Psoas muscle (tissue), 8 donors: ENCODE data around the gene STAT6. TPM values are rescaled to one million over a fixed set of nuclear protein-coding genes. Genes with fewer than 3 reads are reported as not detected.

Experiments
- ATAC-seq, 4 donors: fragments of 200-7000 bp; cut with Tn5 transposase; one replicate each; pipeline ENCODE4 v1.9.1; 2020; ENCODE audit warnings: moderate library complexity in 3 of 4, mild to moderate bottlenecking in 2 of 4
- DNase-seq, 2 donors: peaks; one replicate each; pipeline ENCODE4 v3.0.0-alpha.2; 2020
- H3K27ac ChIP-seq: fragments of 200-600 bp; one replicate; pipeline ENCODE4 v1.8.0; 2022
- H3K27me3 ChIP-seq, 3 donors: fragments of 200-600 bp in 1 of 3; one replicate each; pipeline versions ENCODE4 v1.6.1 to v1.8.0; 2013 to 2022; ENCODE audit warnings: low read length in 2 of 3, mild to moderate bottlenecking in 2 of 3, moderate library complexity in 1 of 3; ENCODE audit not compliant: insufficient read depth in 3 of 3
- H3K36me3 ChIP-seq, 2 donors: fragments of 200-600 bp in 1 of 2; one replicate each; pipeline versions ENCODE4 v1.6.1 to v1.8.0; 2013 to 2022; ENCODE audit warnings: low read depth in 1 of 2, mild to moderate bottlenecking in 1 of 2, moderate library complexity in 1 of 2; ENCODE audit not compliant: insufficient read depth in 1 of 2
- H3K4me1 ChIP-seq: fragments of 200-600 bp; one replicate; pipeline ENCODE4 v1.8.0; 2022
- H3K4me3 ChIP-seq: fragments of 200-600 bp; one replicate; pipeline ENCODE4 v1.8.0; 2022; ENCODE audit warnings: mild to moderate bottlenecking
- H3K9me3 ChIP-seq: fragments of 200-600 bp; one replicate; pipeline ENCODE4 v1.8.0; 2022
- CTCF ChIP-seq: fragments of 200-600 bp; IDR thresholded peaks from one replicate; pipeline ENCODE4 v1.8.0; 2022; ENCODE audit warnings: antibody characterized with exemption
- WGBS, 3 donors: extraction: QIAGEN DNeasy Blood & Tissue Kit; methylation state at CpG; one replicate each; pipeline versions ENCODE4 v1.1.6 to v1.1.7; 2013; 5-methylcytosine and 5-hydroxymethylcytosine counted together
- intact Hi-C, 2 donors: fragments of 100-400 bp; cut with DNase I; formaldehyde crosslinking; loops; one replicate each; pipeline versions ENCODE4 v1.11.0 to v1.14.2; 2022
- polyA plus RNA-seq, 3 donors: library from polyadenylated mRNA; stranded (reverse); fragments of 200-250 nt; gene quantifications; one replicate each; pipeline ENCODE4 v1.2.3, GENCODE V29; 2013
- total RNA-seq, 4 donors: library from RNA; stranded (reverse); fragmentation: NEBNext Ultra II Directional in 2 of 4; extraction: Animal tissue kit (Norgen Biotek cat#: 25700) in 2 of 4; gene quantifications; one replicate each; pipeline versions ENCODE4 v1.2.1 to v1.2.4, GENCODE V29; 2021 to 2023
- donor health status: healthy with polysubstance abuse.
- donor health status: DM: no; HTN: no; CAD: no; lungs with moderate emphysema.
- donor health status: Bipolar disorder and iron deficiency.
- donor health status: healthy.
- donor health status: DM: yes; HTN: yes; CAD: no.
- donor health status: DM: no; HTN: no; CAD: no.
- donor health status: DM: no; HTN: no; CAD: no.
- donor health status: DM: yes; HTN: yes; CAD: no.

STAT6 gene
- total and polyA plus RNA-seq, 7 donors: 10.4 to 27.7 (median 14.1) TPM

DNA sequence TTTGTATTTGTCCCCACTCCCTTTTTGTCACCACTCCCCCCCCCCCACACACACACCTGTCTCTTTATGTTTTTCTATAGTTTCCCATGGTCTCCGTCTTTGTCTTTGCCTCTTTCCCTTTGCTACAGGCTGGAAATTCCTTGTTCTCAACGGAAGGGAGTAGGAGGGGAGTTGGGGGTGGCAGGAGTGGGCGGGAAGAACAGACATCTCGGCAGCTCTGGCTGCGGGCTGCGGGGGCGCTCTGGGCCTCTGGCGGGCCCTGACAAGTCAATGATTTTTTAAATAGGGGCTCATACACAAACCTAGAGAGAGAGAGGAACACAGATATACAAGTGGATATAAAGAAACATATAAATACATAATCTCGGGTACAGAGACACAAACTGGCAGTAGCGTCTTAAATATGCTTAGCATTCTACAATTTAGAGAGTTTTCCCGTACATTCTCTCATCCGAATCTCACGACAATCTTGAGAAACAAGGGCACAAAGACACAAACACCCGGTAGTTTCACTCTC, 24.6 kb downstream of the STAT6 start:
- Histone ChIP-seq H3K4me1 (peaks cover 20% of the 10 kb centered on the region), H3K27me3 (no peaks in the 10 kb centered on the region), H3K36me3 (peaks cover 0 to 3% of the 10 kb centered on the region in 2 donors), H3K9me3 (no peaks in the 10 kb centered on the region), H3K27ac (peak overlapping the region; percentile 92), H3K4me3 (peak overlapping the region; percentile 84)
- WGBS, 3 donors: 7 to 16% (median 10%) methylated on average over 14 of the region's 14 CpGs
- peak in 1 of 4 donors; percentile 20 for ATAC-seq
- peak; percentile 67 to 76 for DNase-seq
- peak; percentile 16 for TF ChIP-seq CTCF
- intact Hi-C loops: no loop called here

- TF ChIP-seq CTCF: no peak
- intact Hi-C loops: no loop called here
- Histone ChIP-seq H3K27ac (peak overlapping the region; percentile 92), H3K4me1 (peaks cover 15% of the 10 kb centered on the region), H3K9me3 (no peaks in the 10 kb centered on the region), H3K27me3 (no peaks in the 10 kb centered on the region), H3K4me3 (peak overlapping the region; percentile 84), H3K36me3 (no peaks in the 10 kb centered on the region)
- DNase-seq (peak; percentile 57 to 62), ATAC-seq (no peak)
- WGBS, 3 donors: 27 to 47% (median 37%) methylated on average over 12 of the region's 12 CpGs
Observed at GRCh38 chr12:57085999-57086492, 25.1 kb downstream of the STAT6 start.

- DNase-seq: no peak
- intact Hi-C loops: no loop called here
- Histone ChIP-seq H3K4me3 (no peak overlapping the region), H3K36me3 (no peaks in the 10 kb centered on the region), H3K27me3 (no peaks in the 10 kb centered on the region), H3K4me1 (peaks cover 12% of the 10 kb centered on the region), H3K27ac (no peak overlapping the region), H3K9me3 (no peaks in the 10 kb centered on the region)
- TF ChIP-seq CTCF: no peak
- ATAC-seq: no peak
- 97 to 100% (median 100%) methylated on average over 1 of the region's 1 CpG for WGBS, 3 donors
Observed at GRCh38 chr12:57080855-57081254, 30.3 kb downstream of the STAT6 start.

- Histone ChIP-seq H3K4me1 (peaks cover 12% of the 10 kb centered on the region), H3K9me3 (no peaks in the 10 kb centered on the region), H3K36me3 (no peaks in the 10 kb centered on the region), H3K27ac (peak overlapping the region; percentile 84), H3K4me3 (no peak overlapping the region), H3K27me3 (no peaks in the 10 kb centered on the region)
- DNase-seq (no peak), ATAC-seq (no peak)
- no peak for TF ChIP-seq CTCF
- WGBS, 3 donors: 33 to 71% (median 58%) methylated on average over 1 of the region's 1 CpG
- intact Hi-C loops: no loop called here
Observed at GRCh38 chr12:57079821-57080220, 31.3 kb downstream of the STAT6 start.
